ENCODE data around the gene ABI3BP.
"Not testable (repeated sequence)": the region's sequence is repeated elsewhere in the genome, so short reads cannot be mapped to it uniquely, and the experiment has no call there.

ABI3BP gene

DNA sequence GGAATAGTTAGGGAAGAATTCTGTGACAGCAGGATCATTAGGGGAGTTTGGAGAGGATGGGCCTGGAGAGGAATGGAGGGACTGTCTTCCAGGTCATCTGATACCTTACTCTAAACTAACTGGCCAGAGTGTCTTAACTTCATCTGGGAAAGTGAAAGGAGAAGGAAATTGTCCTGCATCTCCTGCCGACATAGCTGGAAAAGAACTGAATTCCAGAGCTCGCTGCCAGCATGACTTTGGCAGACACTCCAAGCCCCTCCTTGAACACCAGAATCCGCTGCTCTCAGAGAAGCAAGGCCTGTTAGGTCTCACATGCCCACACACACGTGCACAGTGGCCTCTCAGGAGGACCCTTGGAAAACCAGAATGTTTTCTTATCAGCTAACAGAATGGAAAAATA, 10.5 kb downstream of the ABI3BP start:
- no peak for DNase-seq

DNA sequence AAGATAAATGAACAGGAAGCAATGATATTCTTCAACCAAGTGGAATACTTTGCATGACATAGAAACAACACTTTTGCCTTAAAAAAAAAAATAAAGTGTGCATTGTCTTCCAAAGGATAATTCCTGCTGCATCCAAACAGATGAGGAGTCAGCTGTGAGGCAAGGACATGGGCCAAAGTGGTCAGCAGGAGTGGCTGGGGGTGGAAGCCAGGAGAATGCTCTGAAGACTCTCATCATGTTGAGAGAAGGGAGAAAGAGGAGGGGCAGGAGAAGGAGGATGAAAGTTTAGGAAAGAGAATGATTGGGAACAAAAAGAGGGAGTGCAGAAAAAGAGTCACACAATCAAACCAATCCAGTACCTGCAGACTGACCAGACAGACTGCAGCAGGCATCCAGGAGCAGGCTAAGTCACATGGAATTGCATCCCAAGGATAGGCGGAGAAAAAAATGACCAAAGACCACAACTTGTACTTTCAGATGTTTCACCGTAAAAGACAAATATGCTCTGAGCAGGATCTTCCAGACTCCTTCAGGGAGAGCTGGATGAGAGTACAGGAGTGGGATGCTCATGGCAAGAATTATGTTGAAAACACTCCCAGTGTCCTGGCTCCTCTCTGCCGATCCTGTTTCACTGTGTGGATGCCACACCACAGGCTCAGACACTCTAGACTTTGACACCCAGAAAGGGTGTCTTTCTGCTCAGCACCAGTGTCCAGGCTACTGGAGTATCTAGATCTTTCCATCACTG, 11.9 kb downstream of the ABI3BP start:
- DNase-seq, result no peak

DNA sequence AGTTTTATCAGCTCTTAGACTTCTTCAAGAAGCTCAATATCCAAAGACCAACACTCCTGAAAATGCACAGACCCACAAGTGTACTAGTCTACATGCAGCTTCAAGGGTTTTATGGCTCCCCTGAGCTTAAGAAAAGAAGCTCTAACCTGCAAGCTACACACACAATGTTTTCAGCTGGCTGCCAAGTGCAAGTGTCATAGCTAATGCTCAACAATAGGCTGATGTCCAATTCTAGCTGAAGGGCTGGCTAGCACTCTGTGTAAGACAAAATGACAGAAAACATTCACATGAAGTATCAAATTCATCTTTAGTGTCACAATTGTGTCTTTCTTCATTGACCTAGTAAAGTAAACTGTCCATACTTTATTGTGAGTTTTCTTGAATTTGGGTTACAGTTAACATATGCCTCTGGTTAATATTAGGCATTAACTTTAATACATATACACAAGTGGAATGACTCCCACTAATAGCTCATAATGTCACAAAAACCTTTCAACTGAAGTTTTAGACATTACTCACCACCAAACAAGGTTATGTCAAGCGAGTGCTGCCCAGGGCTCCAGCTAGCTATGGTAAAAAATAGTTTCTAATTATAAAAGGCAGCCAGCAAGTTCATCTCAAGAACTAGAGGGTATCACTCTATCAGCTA, 15.1 kb downstream of the ABI3BP start:
- DNase-seq, result no peak

DNA sequence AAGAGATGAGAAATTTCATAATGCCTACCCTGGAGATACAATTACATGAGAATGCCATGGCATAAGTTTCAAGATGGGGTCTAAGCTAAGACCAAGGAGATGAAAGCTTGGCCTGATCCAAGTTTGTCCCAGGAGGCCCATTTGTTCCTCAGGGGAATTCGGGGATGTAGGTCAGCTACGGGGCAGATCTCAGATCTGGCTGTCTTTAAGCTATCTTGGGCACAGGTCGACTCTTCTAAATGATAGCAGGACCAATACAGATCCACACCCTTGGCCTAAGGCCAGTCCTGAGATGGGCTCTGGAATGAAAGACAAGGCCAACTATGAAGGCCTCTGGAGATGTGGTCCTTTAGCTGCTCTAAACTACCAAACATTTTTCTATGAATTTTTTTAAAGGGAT, 16.6 kb downstream of the ABI3BP start:
- no peak for DNase-seq

DNA sequence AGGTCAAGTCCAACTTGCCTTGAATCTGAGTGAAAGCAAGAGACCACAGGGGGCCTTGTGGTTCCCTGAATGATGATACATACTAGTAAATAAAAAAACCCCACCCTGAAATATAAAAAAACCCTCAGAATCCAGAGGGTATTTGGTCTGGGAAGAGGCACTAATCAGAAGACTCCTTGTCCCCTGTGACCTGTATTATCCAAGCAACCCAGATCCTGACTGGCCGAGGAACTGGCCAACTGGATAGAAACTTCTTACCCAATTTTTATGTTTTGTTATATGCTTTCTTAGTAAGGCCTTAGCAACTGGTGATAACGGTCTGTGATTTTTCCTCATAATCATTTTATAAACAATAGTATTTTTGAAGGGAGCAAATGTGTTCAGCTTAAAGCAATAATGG, 17.5 kb downstream of the ABI3BP start:
- DNase-seq, result no peak

DNA sequence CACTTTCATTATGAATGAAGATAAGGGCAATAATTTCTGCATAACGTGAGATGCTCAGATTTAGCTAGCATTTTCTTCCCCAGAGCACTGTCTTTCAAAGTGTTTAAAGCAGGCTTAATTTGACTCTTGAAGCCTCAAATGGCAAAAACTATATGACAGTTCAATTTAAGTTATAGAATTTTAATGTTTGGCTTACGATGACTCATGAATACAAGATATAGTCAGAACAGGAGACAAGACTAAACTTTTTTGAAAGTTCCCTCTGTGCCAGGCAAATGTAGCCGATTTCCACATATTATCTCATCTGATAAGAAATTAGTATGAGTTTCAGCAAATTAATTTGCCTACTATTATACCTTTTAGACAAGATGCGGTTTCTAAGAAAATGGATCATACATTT, 19.6 kb downstream of the ABI3BP start:
- DNase-seq, result no peak

DNA sequence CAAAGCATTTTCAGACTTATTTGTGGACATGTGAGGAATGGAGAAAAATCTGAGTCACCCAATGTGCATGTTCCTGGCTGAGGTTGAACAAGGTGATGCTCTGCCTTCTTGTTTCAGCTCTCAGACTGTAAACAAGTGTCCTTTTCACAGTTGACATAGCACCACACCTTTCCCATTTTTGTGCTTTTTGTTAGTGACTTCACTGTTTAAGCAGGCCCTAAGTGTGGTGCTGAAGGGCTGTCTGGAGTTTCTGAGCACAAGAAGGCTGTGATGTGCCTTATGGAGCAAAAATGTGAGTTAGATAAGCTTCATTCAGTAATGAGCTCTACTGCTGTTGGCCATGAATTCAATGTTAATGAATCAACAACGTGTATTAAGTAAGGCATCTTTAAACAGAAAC, 20.4 kb downstream of the ABI3BP start:
- no peak for DNase-seq

DNA sequence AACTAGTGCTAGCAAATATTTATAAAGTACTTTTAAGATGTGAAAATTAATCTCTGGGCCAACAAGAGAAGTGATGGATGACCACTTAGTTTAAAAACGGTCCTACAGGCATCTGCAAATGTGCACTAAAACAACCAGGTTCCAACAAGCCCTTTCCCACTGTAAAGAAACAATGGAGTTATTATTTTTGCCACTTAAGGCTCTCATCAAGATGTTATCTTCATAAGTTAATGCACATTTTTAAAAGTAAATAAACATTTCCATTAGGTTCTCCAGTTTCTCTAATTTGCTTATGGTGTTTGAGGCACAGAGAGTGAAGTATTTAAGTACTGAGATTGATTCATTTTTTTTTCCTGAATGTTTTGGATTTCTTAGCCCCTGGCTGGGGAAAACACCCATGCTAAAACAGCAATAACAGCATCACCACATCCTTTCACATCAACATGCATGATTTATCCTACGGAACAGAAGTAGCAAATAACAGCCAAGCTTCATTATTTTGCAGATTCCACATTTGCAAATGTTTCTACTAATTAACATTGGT, 20.8 kb downstream of the ABI3BP start:
- DNase-seq, result peak; percentile 11

DNA sequence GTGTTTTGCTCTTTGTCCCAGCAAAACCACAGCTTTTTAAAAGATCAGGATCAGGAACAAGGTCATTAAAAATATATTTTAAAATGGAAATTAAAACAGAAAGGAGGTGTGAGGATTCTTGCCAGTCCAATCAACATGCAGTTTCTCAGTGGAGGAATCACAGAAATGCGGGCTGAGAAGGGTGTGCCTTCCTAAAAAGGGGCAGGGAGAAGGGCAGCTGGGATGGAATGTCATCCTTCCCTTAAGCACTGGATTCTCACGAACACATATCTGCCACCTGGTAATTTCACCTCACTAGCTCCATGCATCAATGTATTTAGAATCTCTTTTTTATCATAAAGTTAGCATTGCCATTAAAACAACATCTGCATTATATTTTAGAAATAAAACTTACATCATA, 21.4 kb downstream of the ABI3BP start:
- no peak for DNase-seq

DNA sequence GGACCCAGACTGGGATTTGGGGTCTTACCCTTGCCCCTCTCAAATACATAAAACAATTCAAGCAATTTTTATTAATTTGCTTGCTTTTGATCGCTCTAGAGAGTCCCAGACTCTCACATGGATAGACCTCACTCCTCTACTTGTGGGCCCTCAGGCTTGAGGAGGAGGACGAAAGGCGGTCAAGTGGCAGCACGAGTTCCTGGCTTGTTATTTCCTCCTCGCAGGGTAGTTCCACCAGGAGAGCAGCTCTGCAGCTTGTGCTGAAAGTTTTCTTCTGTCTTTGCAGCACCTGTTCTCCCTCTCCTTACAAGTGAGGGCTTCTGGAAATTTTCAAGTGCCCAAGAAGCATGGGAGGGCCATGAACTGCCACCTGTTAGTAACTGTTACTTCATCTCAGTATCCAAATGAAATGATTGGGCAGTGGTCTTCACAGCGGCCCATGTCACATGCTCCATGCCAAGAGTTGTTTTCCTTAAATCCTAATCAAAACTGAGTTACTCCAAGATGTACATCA, 22.7 kb downstream of the ABI3BP start:
- no peak for DNase-seq

DNA sequence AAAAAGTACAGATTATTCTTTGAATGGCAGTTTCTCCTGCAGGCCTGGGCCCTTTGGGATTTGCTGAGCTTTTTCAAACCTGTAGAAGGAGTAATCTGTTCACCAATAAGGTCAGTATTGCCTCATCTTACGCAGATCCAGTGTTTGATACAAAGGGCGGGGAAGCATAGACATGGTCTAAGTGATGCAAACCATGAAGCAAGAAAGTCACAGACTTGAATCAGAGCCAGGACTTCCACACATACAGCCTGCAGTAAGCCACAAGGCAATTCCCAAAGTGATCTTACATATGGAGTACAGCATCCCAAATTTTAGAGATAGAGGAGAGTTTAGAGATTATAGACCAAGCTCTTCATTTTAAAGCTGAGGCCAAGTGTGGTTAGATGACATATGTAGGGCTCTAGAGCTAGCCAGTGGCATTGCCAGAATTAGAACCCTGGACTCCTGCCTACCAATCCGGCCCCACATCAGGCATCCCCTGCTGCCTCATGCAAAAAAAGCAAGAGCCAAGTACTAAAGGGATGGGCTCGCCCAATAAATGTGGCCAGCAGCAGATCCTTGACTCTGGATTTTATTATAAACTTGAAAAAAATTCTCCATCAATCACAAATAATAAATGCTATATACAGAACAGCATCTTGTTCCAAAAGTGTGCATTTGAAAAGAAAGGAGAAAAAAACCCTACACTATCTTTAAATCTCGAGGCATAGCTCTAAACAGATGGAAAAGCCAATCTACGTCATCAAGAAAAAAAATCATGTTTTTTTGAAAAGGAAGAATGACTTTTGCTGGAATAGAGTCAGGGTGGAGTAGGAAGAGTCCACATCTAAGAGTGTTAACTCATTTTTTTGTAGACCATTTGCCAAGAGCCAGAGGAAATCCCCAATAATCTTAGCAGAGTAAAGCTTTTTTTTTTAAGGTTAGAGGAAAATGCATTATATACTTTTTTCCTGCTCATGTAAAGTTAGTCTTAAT, 24.0 kb downstream of the ABI3BP start:
- no peak for DNase-seq

DNA sequence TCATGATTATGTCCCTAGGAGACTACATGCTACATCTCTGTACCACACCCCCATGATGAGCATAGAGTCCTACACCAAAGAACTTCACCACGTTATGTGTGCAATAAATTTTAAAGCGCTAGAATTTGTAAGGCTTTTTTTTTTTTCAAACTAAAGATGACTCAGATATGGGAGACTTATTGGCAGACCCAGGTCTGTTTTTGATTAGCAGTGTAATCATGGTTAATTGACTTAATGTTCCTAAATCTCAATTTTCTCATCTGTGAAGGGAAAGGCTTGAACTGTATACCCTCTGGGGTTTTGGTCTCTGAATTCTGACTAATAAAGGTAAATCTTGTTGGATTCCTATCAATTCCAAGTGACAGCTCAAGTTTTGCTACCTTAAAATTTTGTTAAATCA, 26.4 kb downstream of the ABI3BP start:
- no peak for DNase-seq

DNA sequence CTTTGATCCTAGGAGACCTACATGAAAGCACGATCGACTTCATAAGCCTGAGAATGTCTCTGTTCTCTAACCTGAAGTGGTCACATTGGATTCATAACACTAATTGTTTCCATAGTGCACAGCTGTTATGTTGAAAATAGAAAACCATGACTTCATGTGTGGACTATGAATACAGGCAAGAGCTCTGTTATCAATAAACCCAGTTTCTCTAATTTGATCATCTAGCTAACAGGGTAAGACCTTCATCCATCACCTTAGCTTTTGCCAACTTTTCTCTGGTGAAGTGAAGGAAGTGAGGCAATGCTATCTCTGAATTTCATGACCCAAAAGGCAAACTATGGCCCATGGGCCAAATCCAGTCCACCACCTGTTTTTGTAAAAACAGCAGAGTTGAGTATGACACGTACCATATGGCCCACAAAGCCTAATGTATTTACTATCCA, 27.2 kb downstream of the ABI3BP start:
- no peak for DNase-seq

DNA sequence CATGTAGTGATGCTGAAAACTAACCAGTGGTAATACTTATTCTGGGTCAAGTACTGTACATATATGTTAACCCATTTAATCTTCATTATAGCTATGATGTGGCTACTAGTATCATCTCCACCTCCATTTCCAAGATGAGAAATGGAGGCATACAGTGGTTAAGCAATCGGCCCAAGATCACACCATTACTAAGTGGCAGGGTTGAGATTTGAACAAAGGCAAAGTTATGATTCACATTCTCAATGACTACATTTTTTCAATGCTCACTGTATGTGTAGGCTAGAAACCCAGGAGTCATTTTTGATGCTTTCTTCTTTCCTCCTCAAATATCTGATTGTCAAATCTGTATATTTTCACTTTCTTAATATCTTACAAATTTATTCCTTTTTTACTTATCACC, 30.2 kb downstream of the ABI3BP start:
- DNase-seq, result no peak

DNA sequence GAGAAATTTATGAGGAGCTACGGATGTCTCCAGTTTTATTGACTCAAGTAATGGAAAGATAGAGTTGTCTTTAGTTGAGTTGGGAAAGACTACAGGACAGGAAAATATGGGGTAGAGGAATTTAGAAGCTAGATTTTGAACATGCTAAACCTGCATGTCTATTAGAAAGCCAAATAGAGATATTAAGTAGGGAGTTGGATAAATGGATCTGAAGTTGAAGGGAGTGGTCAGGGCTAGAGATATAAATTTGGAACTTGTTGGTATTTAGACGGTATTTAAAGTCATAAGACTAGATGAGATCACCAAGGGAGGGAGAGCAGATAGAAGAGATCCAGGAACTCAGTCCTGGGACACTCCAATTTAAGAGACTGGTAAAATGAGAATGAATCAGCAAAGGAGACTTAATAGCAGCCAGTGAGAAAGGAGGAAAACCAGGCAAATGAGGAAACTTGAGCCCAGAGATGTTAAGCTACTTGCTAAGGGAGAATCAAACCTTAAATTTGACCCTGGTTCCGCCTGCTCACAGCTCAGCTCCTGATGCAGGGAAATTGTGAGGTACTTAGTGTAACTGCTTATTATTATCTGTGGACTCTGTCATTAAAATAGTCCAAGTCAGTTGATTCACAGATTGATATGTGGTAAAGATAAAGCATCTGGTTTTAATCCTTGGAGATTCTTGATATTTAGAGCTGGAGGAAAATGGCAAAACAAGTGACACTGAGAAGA, 35.8 kb downstream of the ABI3BP start:
- no peak for DNase-seq

DNA sequence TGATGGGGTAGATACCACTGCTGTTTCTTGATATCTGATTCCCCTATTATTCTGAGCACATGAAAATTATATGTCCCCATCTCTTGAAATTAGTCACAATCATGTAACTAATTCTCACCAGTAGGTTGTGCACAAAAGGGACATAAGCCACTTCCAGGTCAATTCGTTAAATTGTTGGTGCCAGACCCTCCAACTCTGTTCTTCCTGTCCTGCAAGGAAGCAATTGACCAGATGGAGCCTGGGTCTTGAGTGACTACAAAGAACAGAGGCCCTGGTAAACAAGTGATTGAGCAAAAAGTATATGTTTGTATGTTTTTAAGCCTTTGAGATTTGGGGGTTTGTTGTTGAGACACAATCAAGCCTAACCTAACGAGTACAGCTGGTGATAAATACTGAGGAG, 36.9 kb downstream of the ABI3BP start:
- DNase-seq, result no peak

DNA sequence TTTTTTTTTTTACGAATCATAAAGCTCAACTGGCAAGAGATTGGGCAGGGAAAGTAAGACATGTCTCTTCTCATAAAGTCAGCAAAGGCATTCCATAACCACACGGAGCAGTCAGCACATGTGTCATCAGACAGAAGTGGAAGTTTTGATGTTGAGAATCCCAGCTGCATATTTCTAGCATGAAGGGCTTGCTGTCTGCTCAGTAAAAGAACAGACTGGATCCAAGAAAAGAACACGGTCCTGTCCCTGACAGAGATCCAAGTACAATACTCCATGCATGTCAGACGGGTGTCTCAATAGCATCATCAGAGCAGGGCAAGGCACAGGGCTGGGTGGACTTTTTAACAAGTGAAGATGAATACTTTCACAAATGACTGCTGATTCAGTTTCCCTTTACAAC, 38.2 kb downstream of the ABI3BP start:
- no peak for DNase-seq

DNA sequence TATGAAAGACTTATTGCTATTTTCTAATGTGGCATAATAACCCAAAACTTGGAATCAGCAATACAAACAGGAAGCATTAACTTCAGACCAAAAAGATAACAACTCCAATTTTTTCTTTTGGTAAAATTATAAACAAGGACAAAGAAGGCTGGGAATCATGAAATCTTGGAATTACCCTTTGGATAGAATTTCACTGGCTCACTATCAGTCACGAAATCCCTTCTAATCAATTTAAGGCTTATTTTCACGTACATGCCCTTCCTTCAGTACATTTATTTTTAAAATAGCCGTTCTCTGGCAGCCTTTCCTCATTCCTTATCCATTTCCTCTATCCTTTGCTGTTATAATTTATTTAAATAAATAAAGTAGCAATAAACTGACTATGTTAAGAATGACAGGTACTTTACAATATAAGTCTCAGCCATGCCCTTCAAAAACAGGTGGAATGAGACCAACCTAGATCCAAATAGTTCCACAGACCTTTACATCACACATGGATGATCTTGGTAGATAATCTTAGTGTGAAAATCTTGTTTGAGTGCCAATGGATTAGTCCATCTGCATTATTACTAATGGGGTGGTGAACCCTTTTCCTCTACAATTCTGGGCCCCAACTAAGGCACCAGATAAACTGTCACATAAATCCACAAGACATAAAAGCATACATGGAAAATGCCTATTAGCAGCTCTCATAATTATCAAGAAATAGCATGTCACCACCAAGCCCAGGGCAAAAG, 38.9 kb downstream of the ABI3BP start:
- DNase-seq, result no peak

DNA sequence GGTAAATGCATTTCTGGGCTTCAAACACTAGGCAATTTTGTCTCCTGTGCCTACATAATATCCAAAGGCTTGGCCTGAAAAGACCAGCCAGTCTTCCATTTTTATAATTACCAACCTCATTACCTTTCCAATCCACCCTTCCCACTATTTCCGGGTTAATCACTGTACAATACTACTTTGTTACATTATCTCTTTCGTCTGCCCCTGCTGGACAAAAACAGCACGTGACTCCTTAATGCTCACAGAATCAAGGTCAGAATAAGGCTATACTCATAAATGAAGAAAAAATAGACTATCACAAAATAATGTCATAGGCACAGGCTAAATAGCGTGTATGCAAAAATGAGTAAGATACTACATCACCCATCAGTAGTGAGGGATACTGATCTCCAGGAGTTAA, 40.1 kb downstream of the ABI3BP start:
- no peak for DNase-seq

DNA sequence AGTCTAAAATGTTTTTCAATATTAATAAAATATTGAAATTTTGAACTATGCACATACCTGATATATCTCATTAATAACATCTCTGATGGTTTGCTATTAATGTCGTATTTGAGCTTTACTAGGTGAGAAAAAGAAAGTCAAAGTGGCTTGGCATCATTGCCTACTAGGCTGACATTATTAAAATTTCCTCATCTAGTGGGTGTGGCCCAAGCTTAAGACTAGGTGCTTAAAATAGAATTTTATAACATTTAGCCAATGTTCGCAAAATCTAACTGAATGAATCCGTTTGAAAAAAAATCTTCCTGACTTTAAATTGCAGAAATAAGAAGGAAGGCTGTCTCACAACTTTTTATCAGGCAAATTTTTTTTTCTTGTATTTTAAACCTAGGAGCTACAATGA, 46.1 kb downstream of the ABI3BP start:
- no peak for DNase-seq

DNA sequence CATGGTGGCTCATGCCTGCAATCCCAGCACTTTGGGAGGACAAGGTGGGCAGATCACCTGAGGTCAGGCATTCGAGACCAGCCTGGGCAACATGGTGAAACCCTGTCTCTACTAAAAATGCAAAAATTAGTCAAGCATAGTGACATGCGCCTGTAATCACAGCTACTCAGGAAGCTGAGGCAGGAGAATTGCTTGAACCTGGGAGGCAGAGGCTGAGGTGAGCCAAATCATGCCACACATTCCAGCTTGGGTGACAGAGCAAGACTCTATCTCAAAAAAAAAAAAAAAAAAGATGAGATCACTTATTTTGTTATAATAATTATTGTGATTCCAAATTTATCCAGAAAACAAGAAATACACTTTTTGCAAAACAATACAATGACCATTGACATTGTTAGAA, 47.1 kb downstream of the ABI3BP start:
- DNase-seq, result not testable (repeated sequence)

DNA sequence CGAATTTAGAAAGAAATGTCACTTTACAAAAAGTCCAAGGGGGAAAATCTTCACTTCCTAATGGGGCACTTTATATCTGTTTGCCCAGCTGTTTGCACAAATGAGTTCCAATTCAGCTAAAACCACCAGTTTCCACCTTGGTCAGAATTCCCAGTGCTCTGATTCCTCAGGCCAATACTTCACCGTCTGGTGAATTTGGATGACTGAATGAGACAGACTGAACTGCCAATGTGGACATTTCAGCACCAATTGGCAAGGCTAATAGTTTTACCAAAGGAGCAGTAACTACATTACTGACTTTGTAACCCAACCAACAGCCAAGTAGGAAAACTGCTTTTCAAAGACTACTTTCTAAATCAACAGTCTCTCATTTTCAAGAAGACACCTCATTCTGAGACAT, 51.8 kb downstream of the ABI3BP start:
- no peak for DNase-seq
